22Rv1 (cell line): ENCODE results near the gene MPDZ.

Experiments
- ZFX ChIP-seq: fragments of 450-650 bp; IDR thresholded peaks from 2 replicates; pipeline ENCODE4 v1.6.1; 2017; ENCODE audit warnings: antibody characterized with exemption, borderline replicate concordance
- TF ChIP-seq, protein P1 (sequence below): fragments of 450-650 bp; IDR thresholded peaks from 2 replicates; pipeline ENCODE4 v1.5.1; 2017; ENCODE audit warnings: mild to moderate bottlenecking

DNA sequence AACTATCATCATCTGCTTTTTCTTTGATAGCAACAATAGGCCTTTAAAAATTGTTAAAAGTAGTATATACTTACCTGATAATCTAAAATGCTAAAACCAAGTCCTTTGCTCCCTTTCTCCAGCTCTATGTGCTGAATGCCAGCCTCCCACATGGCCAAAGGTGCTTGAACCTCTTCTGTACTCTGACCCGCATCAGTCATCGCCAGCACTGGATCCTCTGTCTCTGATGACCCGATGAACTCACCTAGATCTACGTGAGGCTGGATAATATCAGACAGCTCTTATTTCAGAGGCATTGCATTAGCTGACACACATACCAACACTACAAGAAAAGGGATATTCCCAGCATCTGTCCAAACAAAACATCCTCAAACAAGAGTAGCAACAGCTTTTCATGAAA lies 89.5 kb downstream of the MPDZ start:
- TF ChIP-seq, protein P1, sequence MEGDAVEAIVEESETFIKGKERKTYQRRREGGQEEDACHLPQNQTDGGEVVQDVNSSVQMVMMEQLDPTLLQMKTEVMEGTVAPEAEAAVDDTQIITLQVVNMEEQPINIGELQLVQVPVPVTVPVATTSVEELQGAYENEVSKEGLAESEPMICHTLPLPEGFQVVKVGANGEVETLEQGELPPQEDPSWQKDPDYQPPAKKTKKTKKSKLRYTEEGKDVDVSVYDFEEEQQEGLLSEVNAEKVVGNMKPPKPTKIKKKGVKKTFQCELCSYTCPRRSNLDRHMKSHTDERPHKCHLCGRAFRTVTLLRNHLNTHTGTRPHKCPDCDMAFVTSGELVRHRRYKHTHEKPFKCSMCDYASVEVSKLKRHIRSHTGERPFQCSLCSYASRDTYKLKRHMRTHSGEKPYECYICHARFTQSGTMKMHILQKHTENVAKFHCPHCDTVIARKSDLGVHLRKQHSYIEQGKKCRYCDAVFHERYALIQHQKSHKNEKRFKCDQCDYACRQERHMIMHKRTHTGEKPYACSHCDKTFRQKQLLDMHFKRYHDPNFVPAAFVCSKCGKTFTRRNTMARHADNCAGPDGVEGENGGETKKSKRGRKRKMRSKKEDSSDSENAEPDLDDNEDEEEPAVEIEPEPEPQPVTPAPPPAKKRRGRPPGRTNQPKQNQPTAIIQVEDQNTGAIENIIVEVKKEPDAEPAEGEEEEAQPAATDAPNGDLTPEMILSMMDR = no peak
- TF ChIP-seq ZFX = no peak
